ENCODE measurements around the gene GADD45A.
A peak's percentile ranks its signal among the peaks of the same experiment; 100 is the strongest.
"Not testable (repeated sequence)": the region's sequence is repeated elsewhere in the genome, so short reads cannot be mapped to it uniquely, and the experiment has no call there.

Gene GADD45A

GRCh38 chr1:67721650-67722291, 36.8 kb downstream of the GADD45A start:
- DNase-seq (ENCODE audit: low read depth), result no peak

GRCh38 chr1:67722292-67722944, 37.4 kb downstream of the GADD45A start:
- DNase-seq (ENCODE audit: low read depth), result peak; percentile 21

- no peak for DNase-seq (ENCODE audit: low read depth)
Observed at GRCh38 chr1:67723126-67723525, 38.1 kb downstream of the GADD45A start.

GRCh38 chr1:67723620-67724019, 38.6 kb downstream of the GADD45A start:
- DNase-seq (ENCODE audit: low read depth), result peak; percentile 91

GRCh38 chr1:67724928-67725560, 40.0 kb downstream of the GADD45A start:
- DNase-seq (ENCODE audit: low read depth), result peak; percentile 75

GRCh38 chr1:67726224-67726623, 41.2 kb downstream of the GADD45A start:
- peak; percentile 89 for DNase-seq (ENCODE audit: low read depth)

- DNase-seq (ENCODE audit: low read depth), result no peak
Observed at GRCh38 chr1:67729872-67730271, 44.9 kb downstream of the GADD45A start.

- DNase-seq (ENCODE audit: low read depth), result not testable (repeated sequence)
Observed at GRCh38 chr1:67730312-67730711, 45.3 kb downstream of the GADD45A start.

- DNase-seq (ENCODE audit: low read depth), result no peak
Observed at GRCh38 chr1:67731322-67731721, 46.3 kb downstream of the GADD45A start.

- peak; percentile 26 for DNase-seq (ENCODE audit: low read depth)
Observed at GRCh38 chr1:67732750-67733151, 47.8 kb downstream of the GADD45A start.

GRCh38 chr1:67733681-67734322, 48.8 kb downstream of the GADD45A start:
- DNase-seq (ENCODE audit: low read depth), result no peak

GRCh38 chr1:67734323-67734690, 49.3 kb downstream of the GADD45A start:
- no peak for DNase-seq (ENCODE audit: low read depth)

- DNase-seq (ENCODE audit: low read depth), result no peak
Observed at GRCh38 chr1:67735206-67735605, 50.2 kb downstream of the GADD45A start.

GRCh38 chr1:67735806-67736627, 51.0 kb downstream of the GADD45A start:
- DNase-seq (ENCODE audit: low read depth), result peak; percentile 91

GRCh38 chr1:67736750-67737149, 51.7 kb downstream of the GADD45A start:
- DNase-seq (ENCODE audit: low read depth), result no peak

GRCh38 chr1:67737875-67738274, 52.9 kb downstream of the GADD45A start:
- DNase-seq (ENCODE audit: low read depth), result no peak
